ENCODE measurements around the gene ZNF598.

The ZNF598 gene

DNA sequence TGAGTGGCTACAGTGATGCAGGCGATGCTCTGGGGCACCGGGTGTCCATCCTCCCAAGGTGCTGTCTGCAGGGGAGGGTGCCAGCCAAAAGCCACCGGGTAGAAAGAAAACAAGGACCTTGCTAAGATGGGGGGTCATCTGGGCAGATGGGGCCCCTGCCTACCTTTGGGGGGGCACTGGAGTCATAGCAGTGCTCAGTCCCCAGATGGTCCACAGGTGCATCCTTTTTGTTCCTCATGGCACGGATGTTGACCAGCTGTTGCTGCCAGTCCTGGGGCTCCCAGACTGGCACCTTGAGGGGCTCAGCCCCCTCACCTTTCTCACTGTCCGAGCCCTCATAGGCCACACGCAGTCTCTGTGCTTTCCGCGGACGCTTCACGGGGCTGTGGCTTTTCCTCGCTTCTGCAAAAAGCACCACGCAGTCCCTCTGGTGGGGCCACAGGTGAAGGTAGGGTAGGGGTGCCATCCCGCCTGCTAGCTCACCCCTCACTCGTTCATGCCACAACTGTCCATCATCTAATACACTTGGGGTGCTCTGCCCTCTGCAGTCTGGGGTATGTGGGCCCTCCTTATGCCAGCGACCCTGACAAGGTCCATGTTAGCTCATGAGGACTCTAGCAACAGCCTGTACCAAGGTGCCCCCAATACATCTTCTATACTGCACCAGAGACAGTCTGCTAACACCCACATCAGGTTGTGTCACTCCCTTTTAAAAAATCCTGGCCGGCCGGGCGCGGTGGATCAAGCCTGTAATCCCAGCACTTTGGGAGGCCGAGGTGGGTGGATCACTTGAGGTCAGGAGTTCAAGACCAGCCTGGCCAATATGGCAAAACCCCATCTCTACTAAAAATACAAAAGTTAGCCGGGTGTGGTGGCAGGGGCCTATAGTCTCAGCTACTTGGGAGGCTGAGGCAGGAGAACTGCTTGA lies 36.6 kb upstream of the ZNF598 start:
- H3K4me3 ChIP-seq (replicated peaks in 1 of 2; ENCODE audit: low read depth in 2 of 2, low read length in 2 of 2): peak overlapping the region in 1 of 2 donors; percentile 82
- DNase-seq (ENCODE audit: low read depth in 2 of 2): no peak
- TF ChIP-seq, protein P1, sequence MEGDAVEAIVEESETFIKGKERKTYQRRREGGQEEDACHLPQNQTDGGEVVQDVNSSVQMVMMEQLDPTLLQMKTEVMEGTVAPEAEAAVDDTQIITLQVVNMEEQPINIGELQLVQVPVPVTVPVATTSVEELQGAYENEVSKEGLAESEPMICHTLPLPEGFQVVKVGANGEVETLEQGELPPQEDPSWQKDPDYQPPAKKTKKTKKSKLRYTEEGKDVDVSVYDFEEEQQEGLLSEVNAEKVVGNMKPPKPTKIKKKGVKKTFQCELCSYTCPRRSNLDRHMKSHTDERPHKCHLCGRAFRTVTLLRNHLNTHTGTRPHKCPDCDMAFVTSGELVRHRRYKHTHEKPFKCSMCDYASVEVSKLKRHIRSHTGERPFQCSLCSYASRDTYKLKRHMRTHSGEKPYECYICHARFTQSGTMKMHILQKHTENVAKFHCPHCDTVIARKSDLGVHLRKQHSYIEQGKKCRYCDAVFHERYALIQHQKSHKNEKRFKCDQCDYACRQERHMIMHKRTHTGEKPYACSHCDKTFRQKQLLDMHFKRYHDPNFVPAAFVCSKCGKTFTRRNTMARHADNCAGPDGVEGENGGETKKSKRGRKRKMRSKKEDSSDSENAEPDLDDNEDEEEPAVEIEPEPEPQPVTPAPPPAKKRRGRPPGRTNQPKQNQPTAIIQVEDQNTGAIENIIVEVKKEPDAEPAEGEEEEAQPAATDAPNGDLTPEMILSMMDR (IDR thresholded peaks at IDR 0.05; ENCODE audit: low read depth, low read length): no peak

DNA sequence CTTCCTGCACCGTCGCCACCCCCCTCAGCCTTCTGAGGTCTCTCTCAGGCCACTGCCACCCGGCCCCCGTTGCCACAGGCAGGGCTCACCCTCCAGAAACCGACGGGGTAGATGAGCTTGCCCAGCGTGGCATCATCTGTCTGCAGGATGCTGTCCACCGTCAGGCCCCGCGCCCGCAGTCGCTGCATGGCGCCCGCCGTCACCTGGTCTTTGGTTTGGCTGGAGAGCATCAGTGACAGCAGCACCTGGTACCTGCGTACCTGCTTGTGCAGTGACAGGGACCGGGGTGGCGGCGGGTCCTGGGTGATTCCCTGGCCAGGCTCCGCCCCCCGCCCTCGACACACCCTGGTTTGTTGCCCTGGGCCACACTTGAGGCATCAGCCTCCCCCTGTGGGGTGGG lies 34.9 kb upstream of the ZNF598 start:
- H3K4me3 ChIP-seq (replicated peaks in 1 of 2; ENCODE audit: low read depth in 2 of 2, low read length in 2 of 2): no peak overlapping the region
- no peak for DNase-seq (ENCODE audit: low read depth in 2 of 2)
- TF ChIP-seq, protein P1 (IDR thresholded peaks at IDR 0.05; ENCODE audit: low read depth, low read length): no peak

- no peak overlapping the region for H3K4me3 ChIP-seq (replicated peaks in 1 of 2; ENCODE audit: low read depth in 2 of 2, low read length in 2 of 2)
- DNase-seq (ENCODE audit: low read depth in 2 of 2): no peak
- TF ChIP-seq, protein P1 (IDR thresholded peaks at IDR 0.05; ENCODE audit: low read depth, low read length): no peak
Measured at GRCh38 chr16:2043667-2044451, 34.2 kb upstream of the ZNF598 start.

GRCh38 chr16:2042986-2043666 lies 33.5 kb upstream of the ZNF598 start:
- no peak overlapping the region for H3K4me3 ChIP-seq (replicated peaks in 1 of 2; ENCODE audit: low read depth in 2 of 2, low read length in 2 of 2)
- TF ChIP-seq, protein P1 (IDR thresholded peaks at IDR 0.05; ENCODE audit: low read depth, low read length): no peak
- DNase-seq (ENCODE audit: low read depth in 2 of 2): no peak

- TF ChIP-seq, protein P1 (IDR thresholded peaks at IDR 0.05; ENCODE audit: low read depth, low read length): no peak
- no peak overlapping the region for H3K4me3 ChIP-seq (replicated peaks in 1 of 2; ENCODE audit: low read depth in 2 of 2, low read length in 2 of 2)
- DNase-seq (ENCODE audit: low read depth in 2 of 2): no peak
Measured at GRCh38 chr16:2042171-2042985, 32.8 kb upstream of the ZNF598 start.
